GM12864 (cell line): ENCODE measurements around the gene ZNF888.

ENCODE experiments used
- DNase-seq: peaks from one replicate; pipeline ENCODE4 v3.0.0-alpha.2; 2011; ENCODE audit warnings: low read depth
- H3K4me3 ChIP-seq: 2 replicates; pipeline ENCODE4 v1.5.1; 2011; ENCODE audit warnings: mild to moderate bottlenecking, low read depth, low read length, control low read depth
- TF ChIP-seq, protein P1 (sequence below): IDR thresholded peaks from 2 replicates; pipeline ENCODE4 v1.5.1; 2011; ENCODE audit warnings: low read depth, mild to moderate bottlenecking, moderate library complexity, low read length, control low read depth, inconsistent platforms; ENCODE audit errors: missing control alignments

Gene ZNF888

GRCh38 chr19:52922841-52923777 lies at the start of gene ZNF888:
Gene ZNF888, minus strand, starts transcription at chr19:52923428. Its CDS starts 5,555 bp downstream, at chr19:52917873.
- peak; percentile 38 for DNase-seq
- TF ChIP-seq, protein P1, sequence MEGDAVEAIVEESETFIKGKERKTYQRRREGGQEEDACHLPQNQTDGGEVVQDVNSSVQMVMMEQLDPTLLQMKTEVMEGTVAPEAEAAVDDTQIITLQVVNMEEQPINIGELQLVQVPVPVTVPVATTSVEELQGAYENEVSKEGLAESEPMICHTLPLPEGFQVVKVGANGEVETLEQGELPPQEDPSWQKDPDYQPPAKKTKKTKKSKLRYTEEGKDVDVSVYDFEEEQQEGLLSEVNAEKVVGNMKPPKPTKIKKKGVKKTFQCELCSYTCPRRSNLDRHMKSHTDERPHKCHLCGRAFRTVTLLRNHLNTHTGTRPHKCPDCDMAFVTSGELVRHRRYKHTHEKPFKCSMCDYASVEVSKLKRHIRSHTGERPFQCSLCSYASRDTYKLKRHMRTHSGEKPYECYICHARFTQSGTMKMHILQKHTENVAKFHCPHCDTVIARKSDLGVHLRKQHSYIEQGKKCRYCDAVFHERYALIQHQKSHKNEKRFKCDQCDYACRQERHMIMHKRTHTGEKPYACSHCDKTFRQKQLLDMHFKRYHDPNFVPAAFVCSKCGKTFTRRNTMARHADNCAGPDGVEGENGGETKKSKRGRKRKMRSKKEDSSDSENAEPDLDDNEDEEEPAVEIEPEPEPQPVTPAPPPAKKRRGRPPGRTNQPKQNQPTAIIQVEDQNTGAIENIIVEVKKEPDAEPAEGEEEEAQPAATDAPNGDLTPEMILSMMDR, result no peak
- H3K4me3 ChIP-seq, result peak within 1 kb of the TSS; percentile 76

- TF ChIP-seq, protein P1, result no peak
- no peak overlapping the region for H3K4me3 ChIP-seq
- no peak for DNase-seq
Measured at GRCh38 chr19:52967772-52968171, 44.5 kb upstream of the ZNF888 start.

GRCh38 chr19:52963247-52963618 lies 40.0 kb upstream of the ZNF888 start:
- peak overlapping the region; percentile 82 for H3K4me3 ChIP-seq
- DNase-seq, result no peak
- TF ChIP-seq, protein P1, result no peak

DNA sequence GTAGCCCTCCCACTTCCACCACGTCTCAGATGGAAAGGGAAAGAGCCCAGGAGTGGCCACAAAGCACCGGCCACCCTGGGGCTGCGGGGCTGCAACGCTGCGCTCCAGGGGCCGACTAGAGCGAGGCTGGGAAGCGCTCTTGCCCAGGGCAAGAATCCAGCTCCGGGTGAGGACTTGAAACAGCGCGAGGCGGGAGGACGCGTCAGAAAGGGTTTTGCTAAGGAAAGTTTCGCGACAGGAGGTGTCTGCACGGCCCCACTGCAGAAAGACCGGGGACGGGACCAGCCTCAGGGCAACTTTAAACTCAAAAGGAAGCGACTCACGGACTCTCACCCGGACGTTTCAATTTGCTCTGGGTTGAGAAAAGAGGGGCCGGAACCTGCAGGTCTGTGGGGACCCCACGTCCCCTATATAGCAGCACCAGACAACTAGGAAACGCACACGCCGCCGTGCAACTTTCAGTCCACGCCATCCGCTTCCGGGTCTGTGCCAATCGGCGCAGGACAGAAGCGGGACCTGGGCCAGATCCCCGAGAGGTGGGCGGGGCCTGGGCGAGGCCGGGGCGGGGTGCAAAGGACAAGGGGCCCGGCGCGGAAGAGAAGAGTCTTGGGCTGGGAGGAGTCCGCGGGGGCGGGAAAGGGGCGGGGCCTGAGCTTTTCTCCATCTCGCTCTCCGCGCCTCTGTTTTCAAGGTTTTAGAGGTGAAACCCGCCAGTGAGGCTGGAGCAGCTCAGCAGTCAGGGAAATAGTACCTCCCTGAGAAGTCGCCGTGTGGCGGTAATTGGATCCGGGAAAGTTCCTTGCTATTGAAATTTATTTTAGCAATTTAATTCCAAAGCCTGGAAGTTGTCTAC lies 39.4 kb upstream of the ZNF888 start, which contains the start of gene ZNF816:
Gene ZNF816 (minus strand): TSS at position 488 of the 853 bp plus-strand sequence. CDS start 6,792 bp downstream, outside the sequence.
- DNase-seq, result peak; percentile 81
- TF ChIP-seq, protein P1, result no peak
- peak within 1 kb of the TSS; percentile 82 for H3K4me3 ChIP-seq

DNA sequence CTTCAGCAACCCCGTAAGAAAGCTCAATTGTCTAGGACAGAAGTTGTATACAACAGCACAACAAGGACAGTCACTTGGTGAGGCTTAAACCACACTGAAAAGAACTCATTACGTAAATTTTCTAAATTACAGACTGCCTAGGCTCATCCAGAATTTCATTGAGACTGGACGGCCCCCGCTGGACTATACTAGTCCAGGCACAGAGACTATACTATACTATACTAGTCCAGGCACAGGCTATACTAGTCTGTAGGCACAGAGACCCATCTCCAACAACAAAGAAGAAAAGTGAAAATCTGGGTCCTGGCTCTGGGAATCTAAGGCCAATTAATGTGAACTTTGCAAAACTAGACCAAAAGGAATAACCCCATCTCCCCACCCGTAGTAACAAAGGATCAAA lies 38.8 kb upstream of the ZNF888 start:
- TF ChIP-seq, protein P1, result no peak
- no peak for DNase-seq
- H3K4me3 ChIP-seq, result peak overlapping the region; percentile 82

- TF ChIP-seq, protein P1, result no peak
- H3K4me3 ChIP-seq, result no peak overlapping the region
- DNase-seq, result no peak
Measured at GRCh38 chr19:52959613-52960295, 36.5 kb upstream of the ZNF888 start.
